ENCODE data around the gene HECW1.

Gene HECW1

GRCh38 chr7:43406961-43407360 lies 294.5 kb downstream of the HECW1 start:
- Histone ChIP-seq H3K4me2 (no peak overlapping the region), H4K20me1 (no peaks in the 10 kb centered on the region), H3K9me3 (replicated peaks in 1 of 11) (no peaks in the 10 kb centered on the region), H3K4me1 (no peaks in the 10 kb centered on the region), H3K4me3 (no peak overlapping the region), H3K27me3 (no peaks in the 10 kb centered on the region), H3K9ac (no peak overlapping the region), H3K36me3 (peaks cover 0 to 12% (median 0%) of the 10 kb centered on the region in 11 experiments; a peak in 4 of 22 replicates), H3K27ac (no peak overlapping the region)
- TF ChIP-seq Cebpa-rat (IDR thresholded peaks at IDR 0.05): no peak

GRCh38 chr7:43408981-43409380 lies 296.5 kb downstream of the HECW1 start:
- H3K4me2 ChIP-seq: no peak overlapping the region
- H3K9ac ChIP-seq: no peak overlapping the region
- no peak overlapping the region for H3K27ac ChIP-seq
- TF ChIP-seq Cebpa-rat (IDR thresholded peaks at IDR 0.05): no peak
- no peaks in the 10 kb centered on the region for H3K27me3 ChIP-seq
- H3K4me3 ChIP-seq: no peak overlapping the region
- peaks cover 0 to 12% (median 0%) of the 10 kb centered on the region in 11 experiments; a peak in 4 of 22 replicates for H3K36me3 ChIP-seq
- H3K4me1 ChIP-seq: no peaks in the 10 kb centered on the region
- H4K20me1 ChIP-seq: no peaks in the 10 kb centered on the region
- H3K9me3 ChIP-seq (replicated peaks in 1 of 11): no peaks in the 10 kb centered on the region

- H3K4me1 ChIP-seq: no peaks in the 10 kb centered on the region
- H3K9ac ChIP-seq: no peak overlapping the region
- H3K9me3 ChIP-seq (replicated peaks in 1 of 11): peaks cover 0 to 8% (median 0%) of the 10 kb centered on the region in 11 experiments; a peak in 4 of 22 replicates
- H3K27me3 ChIP-seq: no peaks in the 10 kb centered on the region
- no peak overlapping the region for H3K4me2 ChIP-seq
- peaks cover 0 to 5% (median 0%) of the 10 kb centered on the region in 11 experiments; a peak in 2 of 22 replicates for H3K36me3 ChIP-seq
- H3K27ac ChIP-seq: no peak overlapping the region
- H3K4me3 ChIP-seq: no peak overlapping the region
- TF ChIP-seq Cebpa-rat (IDR thresholded peaks at IDR 0.05): no peak
- H4K20me1 ChIP-seq: no peaks in the 10 kb centered on the region
These were observed 305.0 kb downstream of the HECW1 start for GRCh38 chr7:43417455-43417854.

GRCh38 chr7:43430411-43430810 lies 318.0 kb downstream of the HECW1 start:
- H3K4me2 ChIP-seq: no peak overlapping the region

GRCh38 chr7:43431020-43431595 lies 318.7 kb downstream of the HECW1 start:
- Histone ChIP-seq H4K20me1 (no peaks in the 10 kb centered on the region), H3K4me3 (no peak overlapping the region), H3K27me3 (no peaks in the 10 kb centered on the region), H3K9ac (no peak overlapping the region), H3K4me2 (no peak overlapping the region), H3K27ac (no peak overlapping the region), H3K4me1 (no peaks in the 10 kb centered on the region), H3K9me3 (replicated peaks in 1 of 11) (no peaks in the 10 kb centered on the region), H3K36me3 (no peaks in the 10 kb centered on the region)
- no peak for TF ChIP-seq Cebpa-rat (IDR thresholded peaks at IDR 0.05)

More at GRCh38 chr7:43430411-43430810, 318.0 kb downstream of the HECW1 start:
- Histone ChIP-seq H3K9ac (no peak overlapping the region), H3K4me1 (no peaks in the 10 kb centered on the region), H3K36me3 (no peaks in the 10 kb centered on the region), H3K27ac (no peak overlapping the region), H3K4me3 (no peak overlapping the region), H3K9me3 (replicated peaks in 1 of 11) (no peaks in the 10 kb centered on the region), H3K27me3 (no peaks in the 10 kb centered on the region), H4K20me1 (no peaks in the 10 kb centered on the region)
- TF ChIP-seq Cebpa-rat (IDR thresholded peaks at IDR 0.05): no peak

GRCh38 chr7:43433639-43434038 lies 321.2 kb downstream of the HECW1 start:
- Histone ChIP-seq H3K4me2 (no peak overlapping the region), H3K9ac (no peak overlapping the region), H3K4me3 (no peak overlapping the region), H3K36me3 (no peaks in the 10 kb centered on the region), H3K27ac (no peak overlapping the region), H4K20me1 (no peaks in the 10 kb centered on the region), H3K4me1 (no peaks in the 10 kb centered on the region), H3K27me3 (no peaks in the 10 kb centered on the region), H3K9me3 (replicated peaks in 1 of 11) (no peaks in the 10 kb centered on the region)
- TF ChIP-seq Cebpa-rat (IDR thresholded peaks at IDR 0.05): no peak

- Histone ChIP-seq H3K4me1 (no peaks in the 10 kb centered on the region), H3K27ac (no peak overlapping the region), H3K9me3 (replicated peaks in 1 of 11) (no peaks in the 10 kb centered on the region), H3K4me2 (no peak overlapping the region), H3K27me3 (no peaks in the 10 kb centered on the region), H3K9ac (no peak overlapping the region), H4K20me1 (no peaks in the 10 kb centered on the region), H3K36me3 (0 out of 22 replicates have a peak, but pooled peaks cover 0 to 11% (median 0%) of the 10 kb centered on the region in 11 experiments), H3K4me3 (no peak overlapping the region)
- no peak for TF ChIP-seq Cebpa-rat (IDR thresholded peaks at IDR 0.05)
These were observed 324.6 kb downstream of the HECW1 start for GRCh38 chr7:43437001-43437400.

- no peak overlapping the region for H3K4me3 ChIP-seq
- no peak overlapping the region for H3K9ac ChIP-seq
- H3K9me3 ChIP-seq (replicated peaks in 1 of 11): no peaks in the 10 kb centered on the region
- H3K27ac ChIP-seq: no peak overlapping the region
- no peaks in the 10 kb centered on the region for H4K20me1 ChIP-seq
- 0 out of 22 replicates have a peak, but pooled peaks cover 0 to 11% (median 0%) of the 10 kb centered on the region in 11 experiments for H3K36me3 ChIP-seq
- TF ChIP-seq Cebpa-rat (IDR thresholded peaks at IDR 0.05): no peak
- H3K4me1 ChIP-seq: no peaks in the 10 kb centered on the region
- H3K27me3 ChIP-seq: no peaks in the 10 kb centered on the region
- no peak overlapping the region for H3K4me2 ChIP-seq
These were observed 326.5 kb downstream of the HECW1 start for GRCh38 chr7:43438897-43439479.

GRCh38 chr7:43439631-43440401 lies 327.4 kb downstream of the HECW1 start:
- H4K20me1 ChIP-seq: no peaks in the 10 kb centered on the region
- H3K36me3 ChIP-seq: peaks cover 0 to 14% (median 4%) of the 10 kb centered on the region in 11 experiments; a peak in 4 of 22 replicates
- no peak overlapping the region for H3K9ac ChIP-seq
- no peak for TF ChIP-seq Cebpa-rat (IDR thresholded peaks at IDR 0.05)
- no peak overlapping the region for H3K4me2 ChIP-seq
- no peak overlapping the region for H3K4me3 ChIP-seq
- no peaks in the 10 kb centered on the region for H3K9me3 ChIP-seq (replicated peaks in 1 of 11)
- no peaks in the 10 kb centered on the region for H3K4me1 ChIP-seq
- no peaks in the 10 kb centered on the region for H3K27me3 ChIP-seq
- H3K27ac ChIP-seq: no peak overlapping the region

All from BLaER1 treated with 17β-estradiol and CSF1 and Interleukin-3, amounts not matched to agents 10 nM and 100 nM (cell line).